ENCODE results near the gene MAEA.

The MAEA gene

GRCh38 chr4:1349359-1350168 is 59.9 kb downstream of the MAEA start:
- no peak overlapping the region for H3K4me3 Mint-ChIP-seq

GRCh38 chr4:1350169-1350520 is 60.5 kb downstream of the MAEA start:
- H3K9me3 Mint-ChIP-seq: no peaks in the 10 kb centered on the region
- H3K27me3 Mint-ChIP-seq: no peaks in the 10 kb centered on the region
- no peak overlapping the region for H3K4me3 Mint-ChIP-seq
- no peak for ATAC-seq
- H3K4me1 Mint-ChIP-seq: peaks cover 36% of the 10 kb centered on the region
- H3K27ac Mint-ChIP-seq: no peak overlapping the region
- H3K36me3 Mint-ChIP-seq: peaks cover 14% of the 10 kb centered on the region

More at GRCh38 chr4:1349359-1350168, 59.9 kb downstream of the MAEA start:
- no peak for ATAC-seq
- Mint-ChIP-seq H3K36me3 (peaks cover 10% of the 10 kb centered on the region), H3K4me1 (peaks cover 42% of the 10 kb centered on the region), H3K27ac (no peak overlapping the region), H3K27me3 (no peaks in the 10 kb centered on the region), H3K9me3 (no peaks in the 10 kb centered on the region)

GRCh38 chr4:1351854-1352566 is 62.3 kb downstream of the MAEA start:
- H3K4me3 Mint-ChIP-seq: no peak overlapping the region
- no peaks in the 10 kb centered on the region for H3K27me3 Mint-ChIP-seq
- H3K4me1 Mint-ChIP-seq: peaks cover 33% of the 10 kb centered on the region
- peak overlapping the region; percentile 60 for H3K27ac Mint-ChIP-seq
- no peaks in the 10 kb centered on the region for H3K9me3 Mint-ChIP-seq
- peaks cover 23% of the 10 kb centered on the region for H3K36me3 Mint-ChIP-seq
- peak; percentile 44 for ATAC-seq

GRCh38 chr4:1352567-1352900 is 62.8 kb downstream of the MAEA start:
- Mint-ChIP-seq H3K4me1 (peaks cover 33% of the 10 kb centered on the region), H3K4me3 (no peak overlapping the region), H3K36me3 (peaks cover 23% of the 10 kb centered on the region), H3K27me3 (no peaks in the 10 kb centered on the region), H3K9me3 (no peaks in the 10 kb centered on the region), H3K27ac (no peak overlapping the region)
- no peak for ATAC-seq

- Mint-ChIP-seq H3K9me3 (no peaks in the 10 kb centered on the region), H3K36me3 (peaks cover 29% of the 10 kb centered on the region), H3K27ac (no peak overlapping the region), H3K4me3 (no peak overlapping the region), H3K4me1 (peaks cover 24% of the 10 kb centered on the region), H3K27me3 (no peaks in the 10 kb centered on the region)
- ATAC-seq: no peak
Observed at GRCh38 chr4:1353186-1354055, 63.7 kb downstream of the MAEA start.

- no peaks in the 10 kb centered on the region for H3K27me3 Mint-ChIP-seq
- no peak for ATAC-seq
- H3K36me3 Mint-ChIP-seq: peaks cover 21% of the 10 kb centered on the region
- H3K9me3 Mint-ChIP-seq: no peaks in the 10 kb centered on the region
- peaks cover 14% of the 10 kb centered on the region for H3K4me1 Mint-ChIP-seq
- no peak overlapping the region for H3K4me3 Mint-ChIP-seq
- H3K27ac Mint-ChIP-seq: no peak overlapping the region
Observed at GRCh38 chr4:1354136-1354982, 64.7 kb downstream of the MAEA start.

- Mint-ChIP-seq H3K36me3 (peaks cover 21% of the 10 kb centered on the region), H3K27ac (no peak overlapping the region), H3K9me3 (no peaks in the 10 kb centered on the region), H3K27me3 (no peaks in the 10 kb centered on the region), H3K4me1 (peaks cover 14% of the 10 kb centered on the region), H3K4me3 (no peak overlapping the region)
- no peak for ATAC-seq
Observed at GRCh38 chr4:1354983-1355275, 65.2 kb downstream of the MAEA start.

GRCh38 chr4:1355378-1355777 is 65.7 kb downstream of the MAEA start:
- Mint-ChIP-seq H3K4me3 (no peak overlapping the region), H3K9me3 (no peaks in the 10 kb centered on the region), H3K27ac (no peak overlapping the region), H3K27me3 (no peaks in the 10 kb centered on the region), H3K36me3 (peaks cover 21% of the 10 kb centered on the region), H3K4me1 (peaks cover 14% of the 10 kb centered on the region)
- no peak for ATAC-seq

GRCh38 chr4:1356181-1356998 is 66.7 kb downstream of the MAEA start:
- H3K9me3 Mint-ChIP-seq: no peaks in the 10 kb centered on the region
- no peak for ATAC-seq
- no peaks in the 10 kb centered on the region for H3K27me3 Mint-ChIP-seq
- H3K27ac Mint-ChIP-seq: no peak overlapping the region
- peaks cover 21% of the 10 kb centered on the region for H3K36me3 Mint-ChIP-seq
- peaks cover 12% of the 10 kb centered on the region for H3K4me1 Mint-ChIP-seq
- H3K4me3 Mint-ChIP-seq: no peak overlapping the region

GRCh38 chr4:1357356-1358248 is 67.9 kb downstream of the MAEA start:
- Mint-ChIP-seq H3K4me1 (peaks cover 6% of the 10 kb centered on the region), H3K36me3 (peaks cover 27% of the 10 kb centered on the region), H3K27ac (no peak overlapping the region), H3K27me3 (no peaks in the 10 kb centered on the region), H3K9me3 (no peaks in the 10 kb centered on the region), H3K4me3 (no peak overlapping the region)
- peak; percentile 3 for ATAC-seq

- Mint-ChIP-seq H3K27me3 (no peaks in the 10 kb centered on the region), H3K4me1 (peaks cover 6% of the 10 kb centered on the region), H3K4me3 (no peak overlapping the region), H3K36me3 (peaks cover 27% of the 10 kb centered on the region), H3K9me3 (no peaks in the 10 kb centered on the region), H3K27ac (no peak overlapping the region)
- ATAC-seq: no peak
Observed at GRCh38 chr4:1358421-1359143, 68.9 kb downstream of the MAEA start.

- Mint-ChIP-seq H3K36me3 (peaks cover 27% of the 10 kb centered on the region), H3K27me3 (no peaks in the 10 kb centered on the region), H3K9me3 (no peaks in the 10 kb centered on the region), H3K4me1 (peaks cover 6% of the 10 kb centered on the region), H3K4me3 (no peak overlapping the region), H3K27ac (no peak overlapping the region)
- ATAC-seq: no peak
Observed at GRCh38 chr4:1359144-1359501, 69.4 kb downstream of the MAEA start.

- ATAC-seq: no peak
- Mint-ChIP-seq H3K27me3 (no peaks in the 10 kb centered on the region), H3K4me1 (peaks cover 6% of the 10 kb centered on the region), H3K36me3 (peaks cover 22% of the 10 kb centered on the region), H3K4me3 (no peak overlapping the region), H3K27ac (no peak overlapping the region), H3K9me3 (no peaks in the 10 kb centered on the region)
Observed at GRCh38 chr4:1359976-1360375, 70.3 kb downstream of the MAEA start.
